Activated T-cell treated with anti-CD3 and anti-CD28 coated beads, Interleukin-2, amount 50 U/mL, for 48 hours (primary cell): ENCODE measurements around the gene PEX14.

Experiments used
- DNase-seq, 2 experiments: peaks; one replicate each; pipeline ENCODE4 v3.0.0-alpha.2; 2020

The PEX14 gene

GRCh38 chr1:10521537-10522157 lies 46.9 kb downstream of the PEX14 start:
- no peak for DNase-seq

GRCh38 chr1:10522322-10522860 lies 47.6 kb downstream of the PEX14 start:
- no peak for DNase-seq

GRCh38 chr1:10525208-10525607 lies 50.5 kb downstream of the PEX14 start:
- no peak for DNase-seq

- no peak for DNase-seq
These were observed 53.6 kb downstream of the PEX14 start for GRCh38 chr1:10528066-10529014.

GRCh38 chr1:10529091-10529490 lies 54.3 kb downstream of the PEX14 start:
- no peak for DNase-seq

GRCh38 chr1:10529765-10530164 lies 55.0 kb downstream of the PEX14 start:
- no peak for DNase-seq

- no peak for DNase-seq
These were observed 55.6 kb downstream of the PEX14 start for GRCh38 chr1:10530281-10530740.

GRCh38 chr1:10530756-10531495 lies 56.2 kb downstream of the PEX14 start:
- no peak for DNase-seq

- no peak for DNase-seq
These were observed 57.6 kb downstream of the PEX14 start for GRCh38 chr1:10532362-10532761.

- DNase-seq, result no peak
These were observed 59.8 kb downstream of the PEX14 start for GRCh38 chr1:10534519-10534918.

- DNase-seq, result no peak
These were observed 61.5 kb downstream of the PEX14 start for GRCh38 chr1:10536133-10536770.

GRCh38 chr1:10537082-10537766 lies 62.5 kb downstream of the PEX14 start:
- no peak for DNase-seq

GRCh38 chr1:10538646-10539355 lies 64.1 kb downstream of the PEX14 start:
- DNase-seq, result no peak

- no peak for DNase-seq
These were observed 64.8 kb downstream of the PEX14 start for GRCh38 chr1:10539411-10540043.

- DNase-seq, result no peak
These were observed 65.7 kb downstream of the PEX14 start for GRCh38 chr1:10540277-10541005.

- DNase-seq, result no peak
These were observed 66.5 kb downstream of the PEX14 start for GRCh38 chr1:10541286-10541685.

GRCh38 chr1:10544239-10544638 lies 69.5 kb downstream of the PEX14 start:
- no peak for DNase-seq

GRCh38 chr1:10546896-10547295 lies 72.1 kb downstream of the PEX14 start:
- DNase-seq, result no peak

- no peak for DNase-seq
These were observed 75.3 kb downstream of the PEX14 start for GRCh38 chr1:10549904-10550664.
